ENCODE results near the gene RETSAT. TPM values are rescaled to one million over a fixed set of nuclear protein-coding genes. Genes with fewer than 3 reads are reported as not detected.
"Not testable (repeated sequence)": the region's sequence is repeated elsewhere in the genome, so short reads cannot be mapped to it uniquely, and the experiment has no call there.

RETSAT gene
- total RNA-seq, 2 experiments from 2014 or later, result 19.7 to 24.5 TPM

- H3K9me3 Mint-ChIP-seq, result no peaks in the 10 kb centered on the region
- peaks cover 13% of the 10 kb centered on the region for H3K36me3 Mint-ChIP-seq (ENCODE audit: low read depth)
- no peaks in the 10 kb centered on the region for H3K27me3 Mint-ChIP-seq (ENCODE audit: low read depth)
- intact Hi-C loops (cut with micrococcal nuclease), result loop anchor here (5.0 kb wide), 1 partner anchor 304 kb away; no protein-coding TSS in a partner anchor
- no peak for DNase-seq
- no peaks in the 10 kb centered on the region for H3K4me1 Mint-ChIP-seq (ENCODE audit: low read depth)
- no peak overlapping the region for H3K4me3 Mint-ChIP-seq
- CTCF ChIA-PET, result interaction anchor here (0.6 to 1.5 kb wide), 4 partner anchors 10 to 71 kb away, joined by 3 to 6 read pairs (median 4); no protein-coding TSS in a partner anchor
- H3K27ac Mint-ChIP-seq, result no peak overlapping the region
Observed at GRCh38 chr2:85371045-85371444, 16.7 kb upstream of the RETSAT start.

- Mint-ChIP-seq H3K36me3 (ENCODE audit: low read depth) (peaks cover 7% of the 10 kb centered on the region), H3K9me3 (no peaks in the 10 kb centered on the region), H3K4me1 (ENCODE audit: low read depth) (no peaks in the 10 kb centered on the region), H3K27me3 (ENCODE audit: low read depth) (no peaks in the 10 kb centered on the region), H3K27ac (no peak overlapping the region), H3K4me3 (no peak overlapping the region)
- DNase-seq, result no peak
- intact Hi-C loops (cut with micrococcal nuclease), result no loop called here
- CTCF ChIA-PET, result interaction anchor here (0.7 to 1.5 kb wide), 2 partner anchors 14 to 69 kb away, joined by 3 to 5 read pairs; no protein-coding TSS in a partner anchor
Observed at GRCh38 chr2:85369500-85369899, 15.2 kb upstream of the RETSAT start.

- intact Hi-C loops (cut with micrococcal nuclease), result no loop called here
- CTCF ChIA-PET, result interaction anchor here (0.7 kb wide), 1 partner anchor 15 kb away, joined by 3 read pairs; no protein-coding TSS in a partner anchor
- Mint-ChIP-seq H3K4me3 (no peak overlapping the region), H3K36me3 (ENCODE audit: low read depth) (peaks cover 6% of the 10 kb centered on the region), H3K9me3 (no peaks in the 10 kb centered on the region), H3K27ac (no peak overlapping the region), H3K4me1 (ENCODE audit: low read depth) (no peaks in the 10 kb centered on the region), H3K27me3 (ENCODE audit: low read depth) (no peaks in the 10 kb centered on the region)
- no peak for DNase-seq
Observed at GRCh38 chr2:85368921-85369320, 14.6 kb upstream of the RETSAT start.

- Mint-ChIP-seq H3K4me3 (no peak overlapping the region), H3K36me3 (ENCODE audit: low read depth) (peaks cover 7% of the 10 kb centered on the region), H3K27ac (no peak overlapping the region), H3K9me3 (no peaks in the 10 kb centered on the region), H3K4me1 (ENCODE audit: low read depth) (no peaks in the 10 kb centered on the region), H3K27me3 (ENCODE audit: low read depth) (no peaks in the 10 kb centered on the region)
- intact Hi-C loops (cut with micrococcal nuclease), result no loop called here
- no peak for DNase-seq
- CTCF ChIA-PET, result no interaction called here
Observed at GRCh38 chr2:85367180-85367579, 12.9 kb upstream of the RETSAT start.

- CTCF ChIA-PET; H3K4me1 Mint-ChIP-seq (ENCODE audit: low read depth); intact Hi-C loops (cut with micrococcal nuclease); H3K27ac Mint-ChIP-seq; H3K4me3 Mint-ChIP-seq; H3K9me3 Mint-ChIP-seq; H3K27me3 Mint-ChIP-seq (ENCODE audit: low read depth); DNase-seq: not testable (repeated sequence)
- peaks cover 22% of the 10 kb centered on the region for H3K36me3 Mint-ChIP-seq (ENCODE audit: low read depth)
Observed at GRCh38 chr2:85362653-85363387, 8.5 kb upstream of the RETSAT start.

GRCh38 chr2:85357736-85358135 lies 3.4 kb upstream of the RETSAT start:
- H3K4me3 Mint-ChIP-seq, result no peak overlapping the region
- peaks cover 27% of the 10 kb centered on the region for H3K36me3 Mint-ChIP-seq (ENCODE audit: low read depth)
- H3K27me3 Mint-ChIP-seq (ENCODE audit: low read depth), result no peaks in the 10 kb centered on the region
- intact Hi-C loops (cut with micrococcal nuclease), result loop anchor here (10.0 kb wide), 1 partner anchor 837 kb away; the partner anchor contains the start of genes IMMT and MRPL35
- no peaks in the 10 kb centered on the region for H3K9me3 Mint-ChIP-seq
- CTCF ChIA-PET, result interaction anchor here (0.7 kb wide), 1 partner anchor 235 kb away, joined by 4 read pairs; no protein-coding TSS in a partner anchor
- no peak overlapping the region for H3K27ac Mint-ChIP-seq
- no peak for DNase-seq
- H3K4me1 Mint-ChIP-seq (ENCODE audit: low read depth), result peaks cover 32% of the 10 kb centered on the region

GRCh38 chr2:85356186-85356585 lies 1.9 kb upstream of the RETSAT start:
- DNase-seq, result no peak
- CTCF ChIA-PET, result interaction anchor here (1.5 kb wide), 1 partner anchor 65 kb away, joined by 9 read pairs; no protein-coding TSS in a partner anchor
- Mint-ChIP-seq H3K27me3 (ENCODE audit: low read depth) (no peaks in the 10 kb centered on the region), H3K9me3 (no peaks in the 10 kb centered on the region), H3K4me3 (no peak overlapping the region), H3K27ac (no peak overlapping the region), H3K4me1 (ENCODE audit: low read depth) (peaks cover 36% of the 10 kb centered on the region), H3K36me3 (ENCODE audit: low read depth) (peaks cover 21% of the 10 kb centered on the region)
- intact Hi-C loops (cut with micrococcal nuclease), result loop anchor here (10.0 kb wide), 1 partner anchor 839 kb away; the partner anchor contains the start of genes IMMT and MRPL35

- intact Hi-C loops (cut with micrococcal nuclease), result loop anchor here (10.0 kb wide), 1 partner anchor 839 kb away; the partner anchor contains the start of genes IMMT and MRPL35
- peak overlapping the region; percentile 99 for H3K4me3 Mint-ChIP-seq
- H3K36me3 Mint-ChIP-seq (ENCODE audit: low read depth), result peaks cover 24% of the 10 kb centered on the region
- CTCF ChIA-PET, result interaction anchor here (0.6 to 1.8 kb wide), 2 partner anchors 196 to 214 kb away, joined by 3 to 6 read pairs; no protein-coding TSS in a partner anchor
- H3K9me3 Mint-ChIP-seq, result no peaks in the 10 kb centered on the region
- no peak overlapping the region for H3K27ac Mint-ChIP-seq
- DNase-seq, result peak; percentile 14
- no peaks in the 10 kb centered on the region for H3K27me3 Mint-ChIP-seq (ENCODE audit: low read depth)
- peaks cover 36% of the 10 kb centered on the region for H3K4me1 Mint-ChIP-seq (ENCODE audit: low read depth)
Observed at GRCh38 chr2:85355521-85355920, 1.2 kb upstream of the RETSAT start.

GRCh38 chr2:85355073-85355410 lies 714 bp upstream of the RETSAT start:
- H3K4me1 Mint-ChIP-seq (ENCODE audit: low read depth), result peaks cover 36% of the 10 kb centered on the region
- CTCF ChIA-PET, result interaction anchor here (1.8 kb wide), 1 partner anchor 197 kb away, joined by 6 read pairs; no protein-coding TSS in a partner anchor
- H3K27me3 Mint-ChIP-seq (ENCODE audit: low read depth), result no peaks in the 10 kb centered on the region
- intact Hi-C loops (cut with micrococcal nuclease), result loop anchor here (10.0 kb wide), 1 partner anchor 840 kb away; the partner anchor contains the start of genes IMMT and MRPL35
- H3K9me3 Mint-ChIP-seq, result no peaks in the 10 kb centered on the region
- peaks cover 26% of the 10 kb centered on the region for H3K36me3 Mint-ChIP-seq (ENCODE audit: low read depth)
- H3K27ac Mint-ChIP-seq, result peak overlapping the region; percentile 96
- H3K4me3 Mint-ChIP-seq, result peak overlapping the region; percentile 99
- DNase-seq, result peak; percentile 30

- CTCF ChIA-PET, result interaction anchor here (0.7 to 1.8 kb wide), 4 partner anchors 20 to 200 kb away, joined by 3 to 6 read pairs (median 3); no protein-coding TSS in a partner anchor
- Mint-ChIP-seq H3K9me3 (no peaks in the 10 kb centered on the region), H3K4me1 (ENCODE audit: low read depth) (peaks cover 35% of the 10 kb centered on the region), H3K4me3 (peak overlapping the region; percentile 99), H3K36me3 (ENCODE audit: low read depth) (peaks cover 30% of the 10 kb centered on the region), H3K27ac (peak overlapping the region; percentile 96), H3K27me3 (ENCODE audit: low read depth) (no peaks in the 10 kb centered on the region)
- DNase-seq, result peak; percentile 23
- intact Hi-C loops (cut with micrococcal nuclease), result loop anchor here (1.0 to 10.0 kb wide), 10 partner anchors 26 to 841 kb away; partner anchors contain the start of genes C2orf68, GGCX, IMMT and MRPL35
Observed at GRCh38 chr2:85353876-85354285, 447 bp downstream of the RETSAT start.

- no peak for DNase-seq
- CTCF ChIA-PET, result no interaction called here
- peaks cover 27% of the 10 kb centered on the region for H3K36me3 Mint-ChIP-seq (ENCODE audit: low read depth)
- no peaks in the 10 kb centered on the region for H3K27me3 Mint-ChIP-seq (ENCODE audit: low read depth)
- intact Hi-C loops (cut with micrococcal nuclease), result no loop called here
- no peak overlapping the region for H3K27ac Mint-ChIP-seq
- no peaks in the 10 kb centered on the region for H3K9me3 Mint-ChIP-seq
- peaks cover 2% of the 10 kb centered on the region for H3K4me1 Mint-ChIP-seq (ENCODE audit: low read depth)
- H3K4me3 Mint-ChIP-seq, result no peak overlapping the region
Observed at GRCh38 chr2:85347599-85347998, 6.7 kb downstream of the RETSAT start.

- Mint-ChIP-seq H3K36me3 (ENCODE audit: low read depth) (peaks cover 14% of the 10 kb centered on the region), H3K27me3 (ENCODE audit: low read depth) (no peaks in the 10 kb centered on the region), H3K27ac (no peak overlapping the region), H3K4me1 (ENCODE audit: low read depth) (no peaks in the 10 kb centered on the region), H3K9me3 (no peaks in the 10 kb centered on the region), H3K4me3 (no peak overlapping the region)
- intact Hi-C loops (cut with micrococcal nuclease), result no loop called here
- CTCF ChIA-PET, result no interaction called here
- DNase-seq, result no peak
Observed at GRCh38 chr2:85344356-85344954, 9.9 kb downstream of the RETSAT start.
